PC-3 (cell line): ENCODE results near the gene PSG7. TPM values are rescaled to one million over a fixed set of nuclear protein-coding genes. Genes with fewer than 3 reads are reported as not detected.
"Not testable (repeated sequence)": the region's sequence is repeated elsewhere in the genome, so short reads cannot be mapped to it uniquely, and the experiment has no call there.

Experiments
- ATAC-seq: fragments of 200-7000 bp; cut with Tn5 transposase; 2 replicates; pipeline ENCODE4 v1.9.1; 2020; ENCODE audit warnings: mild to moderate bottlenecking, moderate library complexity
- BruUV-seq: library from RNA; stranded (reverse); fragments of 400-500 nt; replicated peaks from 2 replicates; lab custom pipeline; 2021; lab: Mats Ljungman, UMichigan
- CTCF ChIA-PET: fragments of 300-600 bp; sonication (Branson Sonifier 250); formaldehyde crosslinking; loops from one replicate; lab custom pipeline; 2022; ENCODE audit warnings: antibody characterized with exemption; lab: Charles Lee
- POLR2A ChIA-PET: fragments of 300-600 bp; sonication (Branson Sonifier 250); formaldehyde crosslinking; loops from one replicate; lab custom pipeline; 2022; ENCODE audit warnings: antibody characterized with exemption; ENCODE audit not compliant: unreplicated experiment; lab: Charles Lee
- DNase-seq: peaks from one replicate; pipeline ENCODE4 v3.0.0-alpha.2; 2015
- H2AFZ ChIP-seq: fragments of 300-600 bp; sonication (generic); 2 replicates; pipeline ENCODE4 v1.6.0; 2016; ENCODE audit warnings: antibody characterized with exemption, low read length
- H3F3A ChIP-seq: fragments of 300-600 bp; sonication (generic); one replicate; pipeline ENCODE4 v1.6.0; 2017; ENCODE audit warnings: antibody characterized with exemption, low read length, control low read depth, mild to moderate bottlenecking; ENCODE audit not compliant: unreplicated experiment
- H3K27ac ChIP-seq: fragments of 300-600 bp; sonication (generic); 2 replicates; pipeline ENCODE4 v1.5.1; 2016; ENCODE audit warnings: mild to moderate bottlenecking, low read length
- H3K27me3 ChIP-seq: fragments of 300-600 bp; sonication (generic); 2 replicates; pipeline ENCODE4 v1.6.1; 2016; ENCODE audit warnings: low read length, mixed read lengths
- H3K36me3 ChIP-seq: fragments of 300-600 bp; sonication (generic); 2 replicates; pipeline ENCODE4 v1.6.1; 2016; ENCODE audit warnings: low read depth, mixed run types, low read length, mixed read lengths
- H3K4me1 ChIP-seq: fragments of 300-600 bp; sonication (generic); 2 replicates; pipeline ENCODE4 v1.5.1; 2016; ENCODE audit warnings: low read length; ENCODE audit not compliant: insufficient read depth
- H3K4me2 ChIP-seq: fragments of 300-600 bp; sonication (generic); 2 replicates; pipeline ENCODE4 v1.6.0; 2016; ENCODE audit warnings: low read length
- H3K4me3 ChIP-seq: fragments of 300-600 bp; sonication (generic); 2 replicates; pipeline ENCODE4 v1.5.1; 2016; ENCODE audit warnings: mild to moderate bottlenecking, low read length, mixed read lengths
- H3K79me2 ChIP-seq: fragments of 300-600 bp; sonication (generic); 2 replicates; pipeline ENCODE4 v1.6.1; 2017; ENCODE audit warnings: low read length, mixed read lengths
- H3K9ac ChIP-seq: fragments of 300-600 bp; sonication (generic); 2 replicates; pipeline ENCODE4 v1.6.0; 2016; ENCODE audit warnings: mild to moderate bottlenecking, low read length
- H3K9me2 ChIP-seq: fragments of 300-600 bp; sonication (generic); replicated peaks from 2 replicates; pipeline ENCODE4 v1.6.1; 2016; ENCODE audit warnings: mixed run types, low read length, mixed read lengths
- H3K9me3 ChIP-seq: fragments of 300-600 bp; sonication (generic); 2 replicates; pipeline ENCODE4 v1.6.1; 2016; ENCODE audit warnings: low read length, mixed read lengths
- H4K20me1 ChIP-seq: fragments of 300-600 bp; sonication (generic); 2 replicates; pipeline ENCODE4 v1.6.1; 2016; ENCODE audit warnings: low read length, mixed read lengths
- CTCF ChIP-seq: fragments of 300-600 bp; sonication (generic); conservative IDR thresholded peaks from 2 replicates; pipeline ENCODE4 v1.5.1; 2017; ENCODE audit warnings: antibody characterized with exemption, low read depth, mild to moderate bottlenecking, low read length
- EZH2 ChIP-seq: fragments of 300-600 bp; sonication (generic); IDR thresholded peaks from one replicate; pipeline ENCODE4 v1.6.1; 2017; ENCODE audit warnings: antibody characterized with exemption, mild to moderate bottlenecking, low read length; ENCODE audit not compliant: unreplicated experiment
- EZH2phosphoT487 ChIP-seq: fragments of 300-600 bp; sonication (generic); IDR thresholded peaks from 2 replicates; pipeline ENCODE4 v1.6.1; 2018; ENCODE audit warnings: mild to moderate bottlenecking, antibody characterized with exemption, low read length, borderline replicate concordance
- intact Hi-C: fragments of 100-400 bp; cut with micrococcal nuclease; formaldehyde crosslinking; loops from 2 replicates; pipeline ENCODE4 v1.9.0; 2023
- total RNA-seq: library from RNA; depleted of rRNA; stranded (reverse); fragments of >200 nt; gene quantifications from 2 replicates; pipeline ENCODE4 v1.2.3, GENCODE V29; 2014

Gene PSG7
- total RNA-seq, 1 experiment from 2014 or later = not detected

- H3K4me1 ChIP-seq, H3K9ac ChIP-seq, H3K4me2 ChIP-seq, BruUV-seq, H3K9me2 ChIP-seq, H3K79me2 ChIP-seq, H3K4me3 ChIP-seq, H3K27ac ChIP-seq, H4K20me1 ChIP-seq, H3F3A ChIP-seq, ATAC-seq, H3K9me3 ChIP-seq, H3K36me3 ChIP-seq, H3K27me3 ChIP-seq, POLR2A ChIA-PET, H2AFZ ChIP-seq, CTCF ChIA-PET: not testable (repeated sequence)
- intact Hi-C loops = loop anchor here (5.0 kb wide), 1 partner anchor 102 kb away; no protein-coding TSS in a partner anchor
- peak; percentile 13 for DNase-seq
- peak; percentile 46; the same call in 1 of the 2 replicates for TF ChIP-seq CTCF
Observed at GRCh38 chr19:42930214-42930613, 6.8 kb downstream of the PSG7 start.

GRCh38 chr19:42928896-42929295 lies 8.1 kb downstream of the PSG7 start:
- Histone ChIP-seq H3K9me3 (no peaks in the 10 kb centered on the region), H3K27me3 (no peaks in the 10 kb centered on the region), H3K9me2 (no peaks in the 10 kb centered on the region), H3K9ac (no peak overlapping the region), H4K20me1 (no peaks in the 10 kb centered on the region), H3K4me3 (no peak overlapping the region), H3K79me2 (no peaks in the 10 kb centered on the region), H3F3A (no peaks in the 10 kb centered on the region), H2AFZ (no peak overlapping the region), H3K4me2 (no peak overlapping the region), H3K36me3 (no peaks in the 10 kb centered on the region), H3K4me1 (peaks cover 7% of the 10 kb centered on the region; the same call in 1 of the 2 replicates), H3K27ac (no peak overlapping the region)
- DNase-seq (no peak), ATAC-seq (no peak)
- TF ChIP-seq CTCF (no peak), EZH2 (no peak), EZH2phosphoT487 (no peak)
- CTCF ChIA-PET = no interaction called here
- BruUV-seq = no TSS peak
- intact Hi-C loops = loop anchor here (10.0 kb wide), 1 partner anchor 176 kb away; no protein-coding TSS in a partner anchor
- POLR2A ChIA-PET = no interaction called here

- Histone ChIP-seq H3K4me2 (no peak overlapping the region), H3K79me2 (no peaks in the 10 kb centered on the region), H2AFZ (no peak overlapping the region), H4K20me1 (no peaks in the 10 kb centered on the region), H3K9me3 (no peaks in the 10 kb centered on the region), H3F3A (no peaks in the 10 kb centered on the region), H3K27ac (no peak overlapping the region), H3K27me3 (no peaks in the 10 kb centered on the region), H3K9ac (no peak overlapping the region), H3K4me3 (no peak overlapping the region), H3K36me3 (no peaks in the 10 kb centered on the region), H3K9me2 (no peaks in the 10 kb centered on the region), H3K4me1 (no peaks in the 10 kb centered on the region)
- ChIA-PET POLR2A (no interaction called here), CTCF (no interaction called here)
- TF ChIP-seq EZH2phosphoT487 (no peak), CTCF (no peak), EZH2 (no peak)
- intact Hi-C loops = loop anchor here (10.0 kb wide), 1 partner anchor 178 kb away; no protein-coding TSS in a partner anchor
- DNase-seq (no peak), ATAC-seq (no peak)
- no TSS peak for BruUV-seq
Observed at GRCh38 chr19:42926781-42927180, 10.2 kb downstream of the PSG7 start.
